ENCODE data around the gene CACNB2.

GRCh38 chr10:18369859-18370473 lies 229.7 kb downstream of the CACNB2 start:
- TF ChIP-seq POLR2AphosphoS5 (IDR thresholded peaks at IDR 0.05; ENCODE audit: low read depth, low read length) (no peak), CTCF (IDR thresholded peaks at IDR 0.05) (no peak)

Measured in Panc1 (cell line).